ENCODE results near the gene MEAK7. TPM values are rescaled to one million over a fixed set of nuclear protein-coding genes. Genes with fewer than 3 reads are reported as not detected.
A peak's percentile ranks its signal among the peaks of the same experiment; 100 is the strongest.

MEAK7 gene
- total and polyA plus RNA-seq, 2 of the 4 experiments (the other 2 are of a cell fraction): 27.4 to 39.0 TPM

DNA sequence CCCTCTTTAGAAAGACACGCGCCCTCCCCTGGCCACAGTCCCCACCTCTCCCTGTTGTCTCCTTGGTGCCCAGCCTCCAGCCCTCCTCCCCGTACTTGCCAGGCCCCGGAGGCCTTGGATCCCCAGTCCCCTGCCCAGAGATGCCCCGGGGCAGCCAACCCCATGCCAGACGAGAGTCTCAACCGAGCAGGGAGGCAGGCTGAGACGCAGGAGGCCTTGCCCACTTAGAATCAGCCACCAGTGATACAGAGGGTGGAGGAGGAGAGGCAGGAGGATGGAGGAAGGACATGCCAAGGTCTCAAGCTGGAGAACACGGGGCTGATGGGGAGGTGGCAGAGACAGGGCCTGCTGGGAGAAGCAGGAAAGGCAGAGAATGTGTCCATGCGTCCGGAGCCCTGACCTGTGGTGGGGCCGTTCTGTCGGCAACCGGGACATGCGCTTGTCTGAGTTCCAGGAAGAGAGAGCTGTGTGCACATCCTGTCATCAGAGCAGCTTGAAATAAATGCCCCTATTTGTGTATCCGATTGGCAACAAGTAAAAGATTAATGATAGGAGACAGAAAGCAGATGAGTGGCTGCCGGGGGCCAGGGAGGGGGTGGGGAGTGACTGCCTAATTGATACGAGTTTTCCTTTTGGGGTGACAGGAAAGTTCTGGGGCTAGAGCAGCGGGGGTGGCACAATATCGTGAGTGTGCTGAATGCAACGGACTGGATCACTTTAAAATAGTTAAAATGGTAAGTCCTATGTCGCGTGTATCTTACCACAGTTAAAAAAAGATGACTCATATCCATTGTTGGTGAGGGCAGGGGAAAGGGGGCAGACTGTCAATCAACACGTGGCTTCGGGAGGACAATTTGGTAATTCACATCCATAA, 44.7 kb upstream of the MEAK7 start:
- H3K23ac ChIP-seq (ENCODE audit: low read depth, low read length): no peak overlapping the region
- H3K4ac ChIP-seq (ENCODE audit: low read depth, low read length): 0 out of 2 replicates have a peak overlapping the region, but pooled peaks have one; percentile 16
- WGBS, 2 experiments (ENCODE audit: extremely low coverage in 2 of 2, insufficient read length in 1 of 2): 66% methylated on average over 11 of the region's 25 CpGs; no CpG with 5 or more reads in 1 of the 2 experiments
- intact Hi-C loops (cut with micrococcal nuclease) (no loop called here), in situ Hi-C loops (cut with MboI; ENCODE audit: low sequenced_read_pairs) (no loop called here), dilution Hi-C loops (cut with HindIII; ENCODE audit: low sequenced_read_pairs, unreplicated experiment) (no loop called here)
- H4K20me1 ChIP-seq (ENCODE audit: insufficient read depth, low read length): no peaks in the 10 kb centered on the region
- no peaks in the 10 kb centered on the region; the same call in 1 of the 2 replicates for H3K9me1 ChIP-seq (ENCODE audit: insufficient read depth, low read length)
- H4K91ac ChIP-seq (ENCODE audit: insufficient read depth, low read depth, low read length): no peak overlapping the region
- H3K27ac ChIP-seq (ENCODE audit: insufficient read depth, low read length): no peak overlapping the region
- H3K79me1 ChIP-seq (ENCODE audit: low read depth in 1 of 2, low read length in 2 of 2): no peaks in the 10 kb centered on the region
- H3K4me1 ChIP-seq (ENCODE audit: control insufficient read depth, insufficient read depth, low read length): no peaks in the 10 kb centered on the region
- no peaks in the 10 kb centered on the region for H3K27me3 ChIP-seq (ENCODE audit: control insufficient read depth, insufficient read depth, low read length)
- no peak overlapping the region for H2BK5ac ChIP-seq (ENCODE audit: low read depth, low read length, poor library complexity, severe bottlenecking)
- no peak overlapping the region for H3K18ac ChIP-seq (ENCODE audit: low read depth, low read length)
- H4K5ac ChIP-seq (ENCODE audit: low read depth, low read length): no peak overlapping the region
- DNase-seq: no peak
- no peak overlapping the region for H3K9ac ChIP-seq (ENCODE audit: low read depth, low read length)
- H2AK9ac ChIP-seq (replicated peaks; ENCODE audit: low read depth, low read length, poor library complexity): peak overlapping the region; percentile 52
- H2AFZ ChIP-seq (replicated peaks; ENCODE audit: low read length, poor library complexity): peak overlapping the region; percentile 57
- H2BK120ac ChIP-seq (ENCODE audit: low read depth, low read length): no peak overlapping the region
- no peak overlapping the region for H4K8ac ChIP-seq (ENCODE audit: low read depth in 2 of 2, low read length in 2 of 2)
- no peak for ATAC-seq (ENCODE audit: low read depth)
- no peaks in the 10 kb centered on the region for H3K36me3 ChIP-seq (ENCODE audit: control insufficient read depth, insufficient read depth, low read length)
- H3K9me3 ChIP-seq (ENCODE audit: control insufficient read depth, insufficient read depth, low read length): no peaks in the 10 kb centered on the region
- H2BK20ac ChIP-seq (ENCODE audit: low read depth, low read length): no peak overlapping the region
- CTCF ChIA-PET: no interaction called here
- H2AK5ac ChIP-seq (ENCODE audit: low read depth, low read length): peak overlapping the region; percentile 80
- no peak overlapping the region for H3K4me3 ChIP-seq (ENCODE audit: insufficient read depth, low read depth, low read length)
- no peak overlapping the region for H3K14ac ChIP-seq (replicated peaks; ENCODE audit: low read depth, low read length)
- POLR2A ChIA-PET (ENCODE audit: unreplicated experiment): no interaction called here
- H3K4me2 ChIP-seq (ENCODE audit: low read depth, low read length): no peak overlapping the region
- no TSS peak for BruUV-seq (replicated peaks)
- H2BK15ac ChIP-seq (ENCODE audit: low read depth, low read length): no peak overlapping the region; the same call in 2 of the 3 replicates
- H3K56ac ChIP-seq (ENCODE audit: extremely low read depth, insufficient read depth, low read length): no peak overlapping the region
- TF ChIP-seq CHD1 (IDR thresholded peaks at IDR 0.05; ENCODE audit: low read depth, low read length) (no peak), RAD21 (IDR thresholded peaks at IDR 0.05; ENCODE audit: low read length) (no peak), MAZ (IDR thresholded peaks at IDR 0.05; ENCODE audit: borderline replicate concordance, low read depth, low read length) (no peak), CEBPB (IDR thresholded peaks at IDR 0.05; ENCODE audit: low read depth, low read length) (no peak), POLR2A (IDR thresholded peaks at IDR 0.05; ENCODE audit: low read depth, low read length) (no peak), BHLHE40 (IDR thresholded peaks at IDR 0.05; ENCODE audit: low read depth, low read length) (no peak), MAFK (IDR thresholded peaks at IDR 0.05; ENCODE audit: low read depth, low read length) (no peak), MXI1 (IDR thresholded peaks at IDR 0.05; ENCODE audit: borderline replicate concordance, low read depth, low read length) (no peak), NFE2L2 (IDR thresholded peaks at IDR 0.05; ENCODE audit: low read depth, low read length) (no peak), SMC3 (IDR thresholded peaks at IDR 0.05; ENCODE audit: low read depth, low read length) (no peak), RFX5 (IDR thresholded peaks at IDR 0.05; ENCODE audit: low read depth, low read length) (no peak), FOS (IDR thresholded peaks at IDR 0.05; ENCODE audit: low read depth, low read length) (no peak)
- TF ChIP-seq, protein P1, sequence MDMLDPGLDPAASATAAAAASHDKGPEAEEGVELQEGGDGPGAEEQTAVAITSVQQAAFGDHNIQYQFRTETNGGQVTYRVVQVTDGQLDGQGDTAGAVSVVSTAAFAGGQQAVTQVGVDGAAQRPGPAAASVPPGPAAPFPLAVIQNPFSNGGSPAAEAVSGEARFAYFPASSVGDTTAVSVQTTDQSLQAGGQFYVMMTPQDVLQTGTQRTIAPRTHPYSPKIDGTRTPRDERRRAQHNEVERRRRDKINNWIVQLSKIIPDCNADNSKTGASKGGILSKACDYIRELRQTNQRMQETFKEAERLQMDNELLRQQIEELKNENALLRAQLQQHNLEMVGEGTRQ (IDR thresholded peaks at IDR 0.05; ENCODE audit: low read depth, low read length): no peak
- TF ChIP-seq, protein P2, sequence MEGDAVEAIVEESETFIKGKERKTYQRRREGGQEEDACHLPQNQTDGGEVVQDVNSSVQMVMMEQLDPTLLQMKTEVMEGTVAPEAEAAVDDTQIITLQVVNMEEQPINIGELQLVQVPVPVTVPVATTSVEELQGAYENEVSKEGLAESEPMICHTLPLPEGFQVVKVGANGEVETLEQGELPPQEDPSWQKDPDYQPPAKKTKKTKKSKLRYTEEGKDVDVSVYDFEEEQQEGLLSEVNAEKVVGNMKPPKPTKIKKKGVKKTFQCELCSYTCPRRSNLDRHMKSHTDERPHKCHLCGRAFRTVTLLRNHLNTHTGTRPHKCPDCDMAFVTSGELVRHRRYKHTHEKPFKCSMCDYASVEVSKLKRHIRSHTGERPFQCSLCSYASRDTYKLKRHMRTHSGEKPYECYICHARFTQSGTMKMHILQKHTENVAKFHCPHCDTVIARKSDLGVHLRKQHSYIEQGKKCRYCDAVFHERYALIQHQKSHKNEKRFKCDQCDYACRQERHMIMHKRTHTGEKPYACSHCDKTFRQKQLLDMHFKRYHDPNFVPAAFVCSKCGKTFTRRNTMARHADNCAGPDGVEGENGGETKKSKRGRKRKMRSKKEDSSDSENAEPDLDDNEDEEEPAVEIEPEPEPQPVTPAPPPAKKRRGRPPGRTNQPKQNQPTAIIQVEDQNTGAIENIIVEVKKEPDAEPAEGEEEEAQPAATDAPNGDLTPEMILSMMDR (conservative IDR thresholded peaks at IDR 0.05; ENCODE audit: low read depth, low read length): no peak
- TF ChIP-seq, protein P3, sequence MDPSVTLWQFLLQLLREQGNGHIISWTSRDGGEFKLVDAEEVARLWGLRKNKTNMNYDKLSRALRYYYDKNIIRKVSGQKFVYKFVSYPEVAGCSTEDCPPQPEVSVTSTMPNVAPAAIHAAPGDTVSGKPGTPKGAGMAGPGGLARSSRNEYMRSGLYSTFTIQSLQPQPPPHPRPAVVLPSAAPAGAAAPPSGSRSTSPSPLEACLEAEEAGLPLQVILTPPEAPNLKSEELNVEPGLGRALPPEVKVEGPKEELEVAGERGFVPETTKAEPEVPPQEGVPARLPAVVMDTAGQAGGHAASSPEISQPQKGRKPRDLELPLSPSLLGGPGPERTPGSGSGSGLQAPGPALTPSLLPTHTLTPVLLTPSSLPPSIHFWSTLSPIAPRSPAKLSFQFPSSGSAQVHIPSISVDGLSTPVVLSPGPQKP (IDR thresholded peaks at IDR 0.05; ENCODE audit: borderline replicate concordance, low read depth, low read length): no peak
